ENCODE measurements around the gene FNIP1. TPM values are rescaled to one million over a fixed set of nuclear protein-coding genes. Genes with fewer than 3 reads are reported as not detected.

Gene FNIP1
- total and polyA plus RNA-seq, 12 donors: 2.9 to 63.4 (median 33.8) TPM

GRCh38 chr5:131633830-131634229, 163.0 kb downstream of the FNIP1 start:
- peaks cover 13 to 40% of the 10 kb centered on the region in 2 donors for H3K4me1 ChIP-seq (replicated peaks in 1 of 2)
- peak overlapping the region in 2 of 5 donors; percentile 96 to 98 for H3K27ac ChIP-seq
- WGBS, 4 donors: 47 to 49% (median 48%) methylated on average over 5 of the region's 5 CpGs
- no peak for DNase-seq
- intact Hi-C loops (cut with DNase I): no loop called here
- H3K4me3 ChIP-seq: peak overlapping the region in 1 of 4 donors; percentile 78
- no peaks in the 10 kb centered on the region for H3K36me3 ChIP-seq (replicated peaks in 1 of 2)
- H3K27me3 ChIP-seq: no peaks in the 10 kb centered on the region
- TF ChIP-seq CTCF (IDR thresholded peaks at IDR 0.05): no peak
- no peak for TF ChIP-seq POLR2A (IDR thresholded peaks at IDR 0.05)
- no peaks in the 10 kb centered on the region for H3K9me3 ChIP-seq (replicated peaks in 1 of 3)

GRCh38 chr5:131630963-131631350, 165.9 kb downstream of the FNIP1 start:
- intact Hi-C loops (cut with DNase I): no loop called here
- no peaks in the 10 kb centered on the region for H3K27me3 ChIP-seq
- H3K27ac ChIP-seq: peak overlapping the region in 2 of 5 donors; percentile 42 to 52
- no peak for DNase-seq
- WGBS, 4 donors: 61 to 63% (median 62%) methylated on average over 4 of the region's 4 CpGs
- peaks cover 5 to 53% of the 10 kb centered on the region in 2 donors for H3K4me1 ChIP-seq (replicated peaks in 1 of 2)
- TF ChIP-seq POLR2A (IDR thresholded peaks at IDR 0.05) (no peak), CTCF (IDR thresholded peaks at IDR 0.05) (no peak)
- H3K9me3 ChIP-seq (replicated peaks in 1 of 3): no peaks in the 10 kb centered on the region
- no peaks in the 10 kb centered on the region for H3K36me3 ChIP-seq (replicated peaks in 1 of 2)
- H3K4me3 ChIP-seq: no peak overlapping the region

- no peaks in the 10 kb centered on the region for H3K27me3 ChIP-seq
- H3K9me3 ChIP-seq (replicated peaks in 1 of 3): no peaks in the 10 kb centered on the region
- WGBS, 4 donors: 73 to 83% (median 77%) methylated on average over 4 of the region's 4 CpGs
- no peak for DNase-seq
- peaks cover 5 to 53% of the 10 kb centered on the region in 2 donors for H3K4me1 ChIP-seq (replicated peaks in 1 of 2)
- TF ChIP-seq POLR2A (IDR thresholded peaks at IDR 0.05) (no peak), CTCF (IDR thresholded peaks at IDR 0.05) (no peak)
- intact Hi-C loops (cut with DNase I): no loop called here
- H3K4me3 ChIP-seq: no peak overlapping the region
- H3K36me3 ChIP-seq (replicated peaks in 1 of 2): no peaks in the 10 kb centered on the region
- peak overlapping the region in 2 of 5 donors; percentile 9 to 52 for H3K27ac ChIP-seq
Measured at GRCh38 chr5:131630208-131630962, 166.4 kb downstream of the FNIP1 start.

GRCh38 chr5:131628990-131629389, 167.8 kb downstream of the FNIP1 start:
- H3K4me1 ChIP-seq (replicated peaks in 1 of 2): peaks cover 5 to 52% of the 10 kb centered on the region in 2 donors
- H3K36me3 ChIP-seq (replicated peaks in 1 of 2): no peaks in the 10 kb centered on the region
- no peak overlapping the region for H3K4me3 ChIP-seq
- no peak for TF ChIP-seq CTCF (IDR thresholded peaks at IDR 0.05)
- no peak for TF ChIP-seq POLR2A (IDR thresholded peaks at IDR 0.05)
- intact Hi-C loops (cut with DNase I): no loop called here
- 82 to 100% (median 87%) methylated on average over 1 of the region's 1 CpG for WGBS, 4 donors
- no peaks in the 10 kb centered on the region for H3K27me3 ChIP-seq
- no peak overlapping the region for H3K27ac ChIP-seq
- no peak for DNase-seq
- H3K9me3 ChIP-seq (replicated peaks in 1 of 3): no peaks in the 10 kb centered on the region
